Tibial artery (tissue), 4 donors: ENCODE results near the gene ZFYVE9.

Experiments
- DNase-seq, 2 donors: peaks; one replicate each; pipeline ENCODE4 v3.0.0-alpha.2; 2019
- H3K27ac ChIP-seq, 2 donors: fragments of 200-600 bp; sonication (generic) in 1 of 2; 1 replicate in 1 of 2; 2 replicates in 1 of 2; pipeline ENCODE4 v1.5.1; 2018 to 2019; ENCODE audit warnings: mild to moderate bottlenecking in 1 of 2
- H3K27me3 ChIP-seq, 2 donors: fragments of 200-600 bp; sonication (generic) in 1 of 2; one replicate each; pipeline versions ENCODE4 v1.5.1 to v1.6.0; 2016 to 2019
- H3K36me3 ChIP-seq, 3 donors: fragments of 200-600 bp; sonication (generic) in 2 of 3; one replicate each; pipeline ENCODE4 v1.5.1; 2016 to 2019; ENCODE audit warnings: mild to moderate bottlenecking in 2 of 3
- H3K4me1 ChIP-seq, 4 donors: fragments of 200-600 bp; sonication (generic) in 2 of 4; 1 replicate in 3 of 4; 2 replicates in 1 of 4; pipeline ENCODE4 v1.5.1; 2016 to 2019
- H3K4me3 ChIP-seq, 2 donors: fragments of 200-600 bp; sonication (generic) in 1 of 2; 1 replicate in 1 of 2; 2 replicates in 1 of 2; pipeline ENCODE4 v1.5.1; 2018 to 2019; ENCODE audit warnings: mild to moderate bottlenecking in 2 of 2
- H3K9me3 ChIP-seq, 3 donors: fragments of 200-600 bp; sonication (generic) in 1 of 3; one replicate each; pipeline ENCODE4 v1.5.1; 2016 to 2019
- CTCF ChIP-seq, 2 experiments: fragments of 200-600 bp in 1 of 2; fragments of 450-650 bp in 1 of 2; IDR thresholded peaks; one replicate each; pipeline ENCODE4 v1.5.1; 2017 to 2019; ENCODE audit warnings: antibody characterized with exemption in 2 of 2, mild to moderate bottlenecking in 1 of 2, moderate library complexity in 1 of 2
- intact Hi-C: fragments of 100-400 bp; cut with DNase I; formaldehyde crosslinking; loops from one replicate; pipeline ENCODE4 v1.15.0; 2023; ENCODE audit warnings: low total_unique reads

ZFYVE9 gene

GRCh38 chr1:52111492-52111891 lies 30.4 kb upstream of the ZFYVE9 start:
- intact Hi-C loops: no loop called here
- Histone ChIP-seq H3K36me3 (no peaks in the 10 kb centered on the region), H3K4me3 (no peak overlapping the region), H3K27ac (no peak overlapping the region), H3K9me3 (no peaks in the 10 kb centered on the region), H3K27me3 (no peaks in the 10 kb centered on the region), H3K4me1 (no peaks in the 10 kb centered on the region)
- no peak for TF ChIP-seq CTCF (IDR thresholded peaks at IDR 0.05)
- no peak for DNase-seq

GRCh38 chr1:52112489-52112888 lies 29.4 kb upstream of the ZFYVE9 start:
- Histone ChIP-seq H3K4me1 (no peaks in the 10 kb centered on the region), H3K27ac (no peak overlapping the region), H3K27me3 (no peaks in the 10 kb centered on the region), H3K36me3 (no peaks in the 10 kb centered on the region), H3K4me3 (no peak overlapping the region), H3K9me3 (no peaks in the 10 kb centered on the region)
- intact Hi-C loops: no loop called here
- no peak for TF ChIP-seq CTCF (IDR thresholded peaks at IDR 0.05)
- no peak for DNase-seq

DNA sequence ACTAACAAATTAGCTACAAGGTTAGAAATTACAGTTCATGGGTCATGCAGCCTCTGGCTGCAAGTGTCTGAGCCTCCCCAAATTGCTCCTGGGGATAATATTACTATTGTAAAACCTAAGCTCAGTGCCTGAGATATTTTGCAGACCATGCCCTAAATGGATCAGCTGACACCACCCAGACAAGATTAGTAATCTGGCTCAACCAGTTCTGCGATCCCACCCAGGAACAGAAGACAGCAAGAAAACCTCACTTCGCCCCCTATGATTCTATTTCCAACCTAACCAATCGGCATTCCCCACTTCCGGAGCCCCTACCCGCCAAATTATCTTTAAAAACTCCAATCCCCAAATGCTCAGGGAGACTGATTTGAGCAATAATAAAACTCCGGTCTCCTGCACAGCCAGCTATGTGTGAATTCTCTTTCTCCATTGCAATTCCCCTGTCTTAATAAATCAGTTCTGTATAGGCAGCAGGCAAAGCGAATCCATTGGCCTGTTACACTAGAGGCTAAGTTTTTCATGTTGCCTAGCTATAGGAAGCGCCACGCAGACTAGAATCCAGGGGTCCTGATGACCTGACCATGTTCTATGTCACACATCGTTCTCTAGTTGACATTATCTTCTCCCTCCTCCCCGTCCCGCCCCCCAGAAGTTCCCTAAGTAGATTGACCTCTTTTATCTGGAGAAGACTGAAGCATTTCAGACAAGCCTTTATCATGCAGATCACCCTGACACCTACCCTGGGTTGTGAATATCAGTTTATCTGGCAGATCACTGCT lies 22.4 kb upstream of the ZFYVE9 start:
- Histone ChIP-seq H3K4me3 (no peak overlapping the region), H3K9me3 (no peaks in the 10 kb centered on the region), H3K4me1 (no peaks in the 10 kb centered on the region), H3K27me3 (peaks cover 0 to 4% of the 10 kb centered on the region in 2 donors), H3K36me3 (no peaks in the 10 kb centered on the region), H3K27ac (no peak overlapping the region)
- no peak for TF ChIP-seq CTCF (IDR thresholded peaks at IDR 0.05)
- DNase-seq: no peak
- intact Hi-C loops: loop anchor here (10.0 kb wide), 1 partner anchor 175 kb away; no protein-coding TSS in a partner anchor

- H3K4me3 ChIP-seq: no peak overlapping the region
- no peaks in the 10 kb centered on the region for H3K4me1 ChIP-seq
- no peaks in the 10 kb centered on the region for H3K36me3 ChIP-seq
- intact Hi-C loops: loop anchor here (10.0 kb wide), 1 partner anchor 172 kb away; no protein-coding TSS in a partner anchor
- peaks cover 0 to 9% of the 10 kb centered on the region in 2 donors for H3K27me3 ChIP-seq
- no peak for TF ChIP-seq CTCF (IDR thresholded peaks at IDR 0.05)
- no peaks in the 10 kb centered on the region for H3K9me3 ChIP-seq
- no peak for DNase-seq
- no peak overlapping the region for H3K27ac ChIP-seq
These were observed 19.5 kb upstream of the ZFYVE9 start for GRCh38 chr1:52122384-52122783.

DNA sequence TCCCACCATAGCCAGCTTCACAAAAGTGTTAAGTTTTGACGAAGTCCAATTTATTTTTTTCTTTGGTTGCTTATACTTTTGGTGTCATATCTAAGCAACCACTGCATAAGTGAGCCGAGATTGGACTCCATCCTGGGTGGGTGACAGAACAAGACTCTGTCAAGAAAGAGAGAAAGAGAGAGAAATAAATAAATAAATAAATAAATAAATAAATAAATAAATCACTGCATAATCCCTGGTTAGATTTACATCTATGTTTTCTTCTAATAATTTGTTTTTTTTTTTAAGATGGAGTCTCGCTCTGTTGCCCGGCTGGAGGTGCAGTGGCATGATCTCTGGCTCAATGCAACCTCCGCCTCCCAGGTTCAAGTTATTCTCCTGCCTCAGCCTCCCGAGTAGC lies 18.3 kb upstream of the ZFYVE9 start:
- no peak for TF ChIP-seq CTCF (IDR thresholded peaks at IDR 0.05)
- Histone ChIP-seq H3K36me3 (no peaks in the 10 kb centered on the region), H3K9me3 (no peaks in the 10 kb centered on the region), H3K27ac (no peak overlapping the region), H3K4me3 (no peak overlapping the region), H3K4me1 (no peaks in the 10 kb centered on the region), H3K27me3 (peaks cover 0 to 9% of the 10 kb centered on the region in 2 donors)
- intact Hi-C loops: loop anchor here (10.0 kb wide), 1 partner anchor 171 kb away; no protein-coding TSS in a partner anchor
- DNase-seq: no peak
